Stimulated activated CD4-positive, alpha-beta T cell treated with anti-CD3 and anti-CD28 coated beads, Interleukin-2, amount 100 ng/mL, for 24 hours (primary cell): ENCODE data around the gene NAMPT.
"Not testable (repeated sequence)": the region's sequence is repeated elsewhere in the genome, so short reads cannot be mapped to it uniquely, and the experiment has no call there.

Experiments
- DNase-seq, 2 donors: peaks; one replicate each; pipeline ENCODE4 v3.0.0-alpha.2; 2020

NAMPT gene

GRCh38 chr7:106284714-106285050, at the start of gene NAMPT:
Gene NAMPT, minus strand, starts transcription at chr7:106284983. Its CDS starts 99 bp downstream, at chr7:106284884.
- DNase-seq = no peak

DNA sequence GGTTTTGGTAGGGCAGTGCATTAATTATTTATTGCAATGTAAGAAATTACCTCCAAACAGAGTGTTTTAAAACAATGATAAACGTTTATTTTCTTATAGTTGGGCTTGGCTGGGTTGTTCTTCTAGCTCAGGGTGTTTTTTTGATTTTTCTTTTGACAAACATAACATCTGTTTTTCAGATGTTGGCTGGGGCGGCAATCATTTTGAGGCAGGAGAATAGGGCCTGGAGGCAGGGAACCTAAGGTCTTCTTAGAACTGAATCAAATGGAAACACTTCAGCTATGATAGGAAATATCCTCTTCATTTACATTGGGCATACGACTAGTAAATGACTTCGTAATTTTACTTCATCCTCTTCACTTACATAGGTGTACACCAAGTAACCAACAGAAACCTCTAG, 47.4 kb upstream of the NAMPT start:
- DNase-seq = no peak

GRCh38 chr7:106331441-106332175, 46.8 kb upstream of the NAMPT start:
- DNase-seq = no peak

DNA sequence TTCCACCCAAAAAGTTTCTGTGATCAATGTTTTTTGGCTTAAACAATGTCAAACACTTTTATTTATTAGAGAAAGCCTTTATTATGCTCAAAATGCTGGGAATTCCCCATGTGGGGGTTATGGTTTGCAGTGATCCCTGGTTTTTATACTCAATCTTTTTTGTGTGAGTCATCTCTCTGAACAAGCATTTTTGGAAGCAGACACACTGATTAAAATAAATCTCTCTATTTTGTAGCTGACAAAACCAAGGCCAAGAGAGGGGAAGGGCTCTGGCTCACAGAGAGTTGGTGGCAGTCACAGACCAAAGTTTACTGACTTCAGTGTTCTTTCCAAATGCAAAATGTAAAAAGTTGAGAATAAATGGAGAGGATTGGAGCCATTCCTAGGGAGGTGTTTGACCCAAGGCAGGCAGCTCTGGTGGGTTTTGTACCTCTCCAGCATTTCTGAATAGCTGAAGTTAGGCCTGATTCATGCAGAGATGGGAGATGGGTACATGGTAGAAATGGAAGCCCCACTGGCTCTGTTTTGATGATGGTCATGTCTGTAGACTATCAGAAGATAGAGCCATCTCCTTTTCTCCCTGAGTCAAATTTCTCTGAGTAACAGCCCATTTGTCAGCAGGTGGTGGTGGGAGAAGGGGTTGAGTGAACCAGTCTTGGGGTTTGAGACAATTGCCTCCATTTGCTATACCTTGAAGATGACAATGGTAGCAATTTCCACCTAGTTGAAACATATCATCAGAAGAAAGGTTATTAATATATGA, 45.4 kb upstream of the NAMPT start:
- DNase-seq = no peak

DNA sequence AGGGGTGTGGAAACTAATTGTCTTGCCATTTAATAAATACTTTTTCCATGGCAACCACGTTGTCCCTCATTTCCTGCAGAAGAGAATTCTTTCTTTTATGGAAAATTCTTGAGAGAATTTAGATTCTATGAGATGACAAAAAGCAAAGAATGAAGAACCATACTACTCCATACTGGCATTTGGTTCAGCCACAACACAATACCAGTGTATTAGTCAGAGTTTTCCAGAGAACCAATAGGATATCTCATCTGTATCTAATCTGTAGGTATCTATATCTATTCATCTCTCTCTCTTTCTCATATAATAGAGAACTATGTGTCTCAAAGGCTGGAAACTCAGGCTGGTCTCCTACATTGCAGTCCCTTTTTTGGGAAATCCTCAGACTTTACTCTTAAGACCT, 44.6 kb upstream of the NAMPT start:
- no peak for DNase-seq

GRCh38 chr7:106327538-106328481, 43.0 kb upstream of the NAMPT start:
- DNase-seq = no peak

DNA sequence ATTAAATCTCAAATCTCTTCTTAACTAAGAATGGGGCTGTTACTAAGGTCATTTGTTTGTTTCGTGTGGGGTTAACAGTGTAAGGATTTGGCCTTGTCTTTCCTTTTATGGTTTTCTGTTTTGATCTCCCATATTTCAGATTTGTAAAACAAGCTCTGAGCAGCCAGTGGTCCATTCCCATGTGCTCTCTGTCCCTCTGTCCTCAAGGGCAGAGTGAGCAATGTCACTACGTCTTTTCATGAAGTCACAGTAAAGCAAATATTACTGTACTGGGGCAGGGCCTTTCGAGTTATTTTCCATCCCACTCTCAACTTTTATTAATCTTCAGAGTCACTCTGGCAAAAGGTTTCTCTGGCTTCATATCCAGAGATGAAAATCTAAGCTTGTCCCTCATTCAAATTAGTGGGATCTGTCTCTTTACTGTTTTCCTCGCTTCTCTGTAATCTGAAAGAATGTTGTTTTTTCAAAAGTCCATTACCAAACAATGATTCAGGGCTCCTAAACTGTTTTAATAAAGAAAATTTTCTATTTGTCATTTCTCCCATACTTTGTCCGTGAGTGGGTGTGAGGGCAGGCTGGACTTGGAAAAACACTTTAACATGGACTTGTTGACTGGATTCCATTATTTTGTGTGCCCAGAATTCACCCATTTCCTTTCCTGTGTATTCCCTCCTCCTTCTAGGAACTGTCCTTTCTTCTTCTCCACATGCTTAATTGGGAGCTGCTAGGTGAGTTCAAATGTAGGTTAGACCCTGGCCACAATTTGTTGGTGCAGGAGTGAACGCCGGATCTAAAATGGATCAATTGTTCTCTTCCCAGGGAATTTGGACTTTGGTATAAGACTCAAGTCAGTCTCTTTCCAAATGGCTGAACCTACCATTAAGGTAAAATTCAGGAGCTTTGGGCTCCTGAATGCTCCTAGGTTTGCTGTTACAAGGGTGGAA, 42.1 kb upstream of the NAMPT start:
- no peak for DNase-seq

DNA sequence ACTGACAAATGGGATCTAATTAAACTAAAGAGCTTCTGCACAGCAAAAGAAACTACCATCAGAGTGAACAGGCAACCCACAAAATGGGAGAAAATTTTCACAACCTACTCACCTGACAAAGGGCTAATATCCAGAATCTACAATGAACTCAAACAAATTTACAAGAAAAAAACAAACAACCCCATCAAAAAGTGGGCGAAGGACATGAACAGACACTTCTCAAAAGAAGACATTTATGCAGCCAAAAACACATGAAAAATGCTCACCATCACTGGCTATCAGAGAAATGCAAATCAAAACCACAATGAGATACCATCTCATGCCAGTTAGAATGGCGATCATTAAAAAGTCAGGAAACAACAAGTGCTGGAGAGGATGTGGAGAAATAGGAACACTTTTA, 39.7 kb upstream of the NAMPT start:
- not testable (repeated sequence) for DNase-seq

DNA sequence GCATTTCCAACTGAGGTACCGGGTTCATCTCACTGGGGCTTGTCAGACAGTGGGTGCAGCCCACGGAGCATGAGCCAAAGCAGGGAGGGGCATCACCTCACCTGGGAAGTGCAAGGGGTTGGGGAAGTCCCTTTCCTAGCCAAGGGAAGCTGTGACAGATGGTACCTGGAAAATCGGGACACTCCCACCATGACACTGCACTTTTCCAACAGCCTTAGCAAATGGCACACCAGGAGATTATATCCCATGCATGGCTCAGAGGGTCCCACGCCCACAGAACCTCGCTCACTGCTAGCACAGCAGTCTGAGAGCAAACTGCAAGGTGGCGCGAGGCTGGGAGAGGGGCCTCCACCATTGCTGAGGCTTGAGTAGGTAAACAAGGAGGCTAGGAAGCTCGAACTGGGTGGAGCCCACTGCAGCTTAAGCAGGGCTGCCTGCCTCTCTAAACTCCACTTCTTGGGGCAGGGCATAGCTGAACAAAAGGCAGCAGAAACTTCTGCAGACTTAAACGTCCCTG, 35.5 kb upstream of the NAMPT start:
- DNase-seq = not testable (repeated sequence)

DNA sequence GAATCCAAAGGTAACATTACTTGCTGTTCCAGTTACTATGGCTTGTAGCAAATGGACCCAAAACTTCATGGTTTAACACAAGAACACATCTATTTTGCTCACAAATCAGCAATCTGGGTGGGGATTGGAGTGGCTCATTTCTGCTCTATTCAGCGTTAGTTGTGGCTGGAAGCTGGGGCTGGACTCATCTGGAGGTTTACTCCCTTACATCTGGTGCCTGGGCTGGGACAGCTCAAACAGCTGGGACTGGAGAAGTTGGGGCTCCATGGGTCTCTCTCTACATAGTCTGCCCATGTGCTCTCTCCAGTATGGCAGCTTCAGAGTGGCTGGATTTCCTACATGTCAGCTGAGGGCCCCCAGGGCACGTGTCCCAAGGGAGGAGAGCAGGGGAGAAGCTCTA, 33.7 kb upstream of the NAMPT start:
- DNase-seq = no peak

- DNase-seq = no peak
These were observed 33.2 kb upstream of the NAMPT start for GRCh38 chr7:106317971-106318370.

- no peak for DNase-seq
These were observed 32.2 kb upstream of the NAMPT start for GRCh38 chr7:106316947-106317346.

GRCh38 chr7:106314875-106315274, 30.1 kb upstream of the NAMPT start:
- no peak for DNase-seq

- DNase-seq = no peak
These were observed 29.2 kb upstream of the NAMPT start for GRCh38 chr7:106313966-106314365.

- no peak for DNase-seq
These were observed 28.7 kb upstream of the NAMPT start for GRCh38 chr7:106313456-106313901.

DNA sequence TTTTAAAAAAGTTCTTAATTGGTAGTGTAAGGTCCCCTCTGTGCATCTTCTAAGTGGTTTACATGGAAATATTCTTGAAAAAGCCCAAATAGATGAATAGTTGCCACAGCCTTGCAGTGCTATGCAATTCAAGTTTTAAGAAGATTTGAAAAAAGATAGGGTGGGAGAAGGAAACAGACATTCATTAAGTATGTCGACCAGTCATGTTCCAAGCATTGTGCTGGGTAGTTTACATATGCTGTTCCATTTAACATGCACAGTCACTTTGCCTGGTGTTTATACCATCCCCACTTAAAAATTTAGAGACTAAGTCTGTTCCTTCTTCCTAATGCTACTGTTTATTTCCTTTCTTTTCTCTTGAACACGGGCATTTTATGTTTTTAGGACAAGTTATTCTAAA, 28.1 kb upstream of the NAMPT start:
- DNase-seq = no peak

DNA sequence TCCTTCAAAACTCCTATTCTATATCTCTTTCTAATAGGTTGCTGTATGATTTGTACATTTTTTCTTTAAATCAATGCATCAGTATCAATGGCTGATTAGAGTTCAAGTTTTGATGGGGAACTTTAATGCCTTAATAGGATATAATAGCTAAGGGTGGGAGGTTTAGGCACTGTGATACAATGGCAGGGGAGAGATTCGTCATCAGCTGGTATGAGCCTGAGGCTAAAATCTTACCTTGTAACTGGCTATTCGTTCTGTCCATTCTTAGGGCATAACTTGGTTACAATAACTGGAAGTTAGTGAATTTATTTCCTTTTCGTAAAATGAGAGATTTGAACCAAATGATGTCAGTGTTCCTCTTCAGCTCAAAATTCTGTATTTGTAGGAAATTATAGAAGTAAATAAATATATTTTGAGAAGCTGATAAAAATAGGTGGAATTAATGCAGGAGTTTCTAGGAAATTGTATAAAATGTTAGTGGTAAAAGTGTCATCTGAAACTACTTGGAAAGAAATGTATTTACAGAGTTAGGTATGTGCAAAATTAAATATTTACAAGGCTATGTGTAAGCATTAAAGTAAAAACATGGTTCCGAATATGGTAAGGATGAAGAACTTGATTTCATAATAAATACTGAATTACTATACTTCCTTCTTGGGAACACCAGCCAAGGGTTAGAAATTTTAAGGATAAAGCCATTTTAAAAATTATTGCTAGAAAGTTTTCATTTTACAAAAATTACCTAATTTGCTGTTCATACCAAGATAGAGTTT, 27.5 kb upstream of the NAMPT start:
- DNase-seq = no peak

- no peak for DNase-seq
These were observed 24.6 kb upstream of the NAMPT start for GRCh38 chr7:106309362-106309761.

GRCh38 chr7:106306256-106306655, 21.5 kb upstream of the NAMPT start:
- DNase-seq = no peak

- DNase-seq = no peak
These were observed 20.9 kb upstream of the NAMPT start for GRCh38 chr7:106305732-106306131.

- no peak for DNase-seq
These were observed 19.8 kb upstream of the NAMPT start for GRCh38 chr7:106304568-106304967.
